Measurements from ENCODE around the gene MPL. TPM values are rescaled to one million over a fixed set of nuclear protein-coding genes. Genes with fewer than 3 reads are reported as not detected.

Gene MPL
- total RNA-seq, 1 donor from 2014 or later, result 0.31 TPM

- Mint-ChIP-seq H3K4me3 (ENCODE audit: low read depth) (no peak overlapping the region), H3K27me3 (no peaks in the 10 kb centered on the region), H3K4me1 (ENCODE audit: low read depth) (peaks cover 22% of the 10 kb centered on the region), H3K9me3 (ENCODE audit: low read depth) (no peaks in the 10 kb centered on the region), H3K27ac (peak overlapping the region; percentile 33), H3K36me3 (ENCODE audit: insufficient read depth) (no peaks in the 10 kb centered on the region)
- no peak for DNase-seq (ENCODE audit: low spot score, unreplicated experiment)
- TF ChIP-seq, protein P1, sequence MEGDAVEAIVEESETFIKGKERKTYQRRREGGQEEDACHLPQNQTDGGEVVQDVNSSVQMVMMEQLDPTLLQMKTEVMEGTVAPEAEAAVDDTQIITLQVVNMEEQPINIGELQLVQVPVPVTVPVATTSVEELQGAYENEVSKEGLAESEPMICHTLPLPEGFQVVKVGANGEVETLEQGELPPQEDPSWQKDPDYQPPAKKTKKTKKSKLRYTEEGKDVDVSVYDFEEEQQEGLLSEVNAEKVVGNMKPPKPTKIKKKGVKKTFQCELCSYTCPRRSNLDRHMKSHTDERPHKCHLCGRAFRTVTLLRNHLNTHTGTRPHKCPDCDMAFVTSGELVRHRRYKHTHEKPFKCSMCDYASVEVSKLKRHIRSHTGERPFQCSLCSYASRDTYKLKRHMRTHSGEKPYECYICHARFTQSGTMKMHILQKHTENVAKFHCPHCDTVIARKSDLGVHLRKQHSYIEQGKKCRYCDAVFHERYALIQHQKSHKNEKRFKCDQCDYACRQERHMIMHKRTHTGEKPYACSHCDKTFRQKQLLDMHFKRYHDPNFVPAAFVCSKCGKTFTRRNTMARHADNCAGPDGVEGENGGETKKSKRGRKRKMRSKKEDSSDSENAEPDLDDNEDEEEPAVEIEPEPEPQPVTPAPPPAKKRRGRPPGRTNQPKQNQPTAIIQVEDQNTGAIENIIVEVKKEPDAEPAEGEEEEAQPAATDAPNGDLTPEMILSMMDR (IDR thresholded peaks at IDR 0.05; ENCODE audit: unreplicated experiment), result no peak
Observed at GRCh38 chr1:43293176-43293575, 44.4 kb upstream of the MPL start.

DNA sequence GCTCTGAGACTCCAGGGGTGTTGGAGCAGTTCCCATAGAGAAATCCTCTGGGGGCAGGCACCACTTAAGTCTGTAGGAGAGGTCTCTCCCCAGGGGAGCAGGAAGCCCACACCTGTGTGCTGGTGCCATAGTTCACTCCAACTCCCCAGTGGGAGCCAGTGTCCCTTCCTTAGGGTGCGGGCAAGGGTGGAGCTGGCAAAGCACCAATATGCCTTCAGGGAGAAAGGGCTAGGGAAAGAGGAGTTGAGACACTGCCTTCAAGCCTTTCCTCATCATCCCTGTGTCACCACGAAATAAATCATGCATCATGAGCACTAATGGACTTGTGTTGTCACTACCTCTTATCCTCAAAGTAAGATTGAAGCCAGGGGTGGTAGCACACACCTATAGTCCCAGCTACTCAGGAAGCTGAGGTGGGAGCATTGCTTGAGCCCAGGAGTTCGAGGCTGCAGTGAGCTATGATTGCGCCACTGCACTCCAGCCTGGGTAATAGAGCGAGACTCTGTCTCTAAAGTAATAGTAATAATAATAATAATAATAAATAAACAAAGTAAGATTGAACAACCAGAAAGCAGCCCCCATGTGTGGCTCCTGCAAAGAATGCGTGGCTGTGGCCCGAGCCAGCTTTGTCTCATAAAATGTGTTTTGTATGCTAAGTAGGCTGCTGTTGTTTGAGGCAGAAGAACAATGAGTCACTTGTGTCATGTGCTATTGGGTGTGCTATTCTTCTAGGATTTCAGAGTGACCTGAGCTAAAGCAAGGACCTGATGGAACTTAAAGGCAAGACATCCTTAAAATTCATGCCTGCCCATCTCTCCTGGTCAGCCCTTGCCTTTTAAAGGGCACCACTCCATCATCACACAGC lies 43.5 kb upstream of the MPL start:
- H3K9me3 Mint-ChIP-seq (ENCODE audit: low read depth), result no peaks in the 10 kb centered on the region
- no peak for DNase-seq (ENCODE audit: low spot score, unreplicated experiment)
- peaks cover 22% of the 10 kb centered on the region for H3K4me1 Mint-ChIP-seq (ENCODE audit: low read depth)
- H3K27me3 Mint-ChIP-seq, result no peaks in the 10 kb centered on the region
- H3K36me3 Mint-ChIP-seq (ENCODE audit: insufficient read depth), result no peaks in the 10 kb centered on the region
- TF ChIP-seq, protein P1 (IDR thresholded peaks at IDR 0.05; ENCODE audit: unreplicated experiment), result no peak
- no peak overlapping the region for H3K4me3 Mint-ChIP-seq (ENCODE audit: low read depth)
- no peak overlapping the region for H3K27ac Mint-ChIP-seq

GRCh38 chr1:43294761-43295160 lies 42.9 kb upstream of the MPL start:
- no peak for DNase-seq (ENCODE audit: low spot score, unreplicated experiment)
- Mint-ChIP-seq H3K27ac (no peak overlapping the region), H3K27me3 (no peaks in the 10 kb centered on the region), H3K4me1 (ENCODE audit: low read depth) (peaks cover 22% of the 10 kb centered on the region), H3K9me3 (ENCODE audit: low read depth) (no peaks in the 10 kb centered on the region), H3K4me3 (ENCODE audit: low read depth) (no peak overlapping the region), H3K36me3 (ENCODE audit: insufficient read depth) (no peaks in the 10 kb centered on the region)
- TF ChIP-seq, protein P1 (IDR thresholded peaks at IDR 0.05; ENCODE audit: unreplicated experiment), result no peak

- TF ChIP-seq, protein P1 (IDR thresholded peaks at IDR 0.05; ENCODE audit: unreplicated experiment), result no peak
- DNase-seq (ENCODE audit: low spot score, unreplicated experiment), result no peak
- no peak overlapping the region for H3K4me3 Mint-ChIP-seq (ENCODE audit: low read depth)
- peaks cover 22% of the 10 kb centered on the region for H3K4me1 Mint-ChIP-seq (ENCODE audit: low read depth)
- no peaks in the 10 kb centered on the region for H3K9me3 Mint-ChIP-seq (ENCODE audit: low read depth)
- no peaks in the 10 kb centered on the region for H3K27me3 Mint-ChIP-seq
- no peaks in the 10 kb centered on the region for H3K36me3 Mint-ChIP-seq (ENCODE audit: insufficient read depth)
- H3K27ac Mint-ChIP-seq, result peak overlapping the region; percentile 90
Observed at GRCh38 chr1:43296207-43296606, 41.4 kb upstream of the MPL start.

GRCh38 chr1:43298055-43298454 lies 39.6 kb upstream of the MPL start:
- Mint-ChIP-seq H3K27me3 (peaks cover 3% of the 10 kb centered on the region), H3K4me1 (ENCODE audit: low read depth) (peaks cover 20% of the 10 kb centered on the region), H3K27ac (no peak overlapping the region), H3K9me3 (ENCODE audit: low read depth) (no peaks in the 10 kb centered on the region), H3K36me3 (ENCODE audit: insufficient read depth) (no peaks in the 10 kb centered on the region), H3K4me3 (ENCODE audit: low read depth) (no peak overlapping the region)
- TF ChIP-seq, protein P1 (IDR thresholded peaks at IDR 0.05; ENCODE audit: unreplicated experiment), result no peak
- DNase-seq (ENCODE audit: low spot score, unreplicated experiment), result no peak

Data from progenitor cell of endocrine pancreas (in vitro differentiated cells).